HG03460 (cell line): ENCODE measurements around the gene GABBR2.
"Not testable (repeated sequence)": the region's sequence is repeated elsewhere in the genome, so short reads cannot be mapped to it uniquely, and the experiment has no call there.

Experiments
- ATAC-seq: cut with Tn5 transposase; IDR thresholded peaks from one replicate; pipeline ENCODE4 v1.9.1; 2021; ENCODE audit not compliant: unreplicated experiment

The GABBR2 gene

GRCh38 chr9:98488571-98489312 lies 220.0 kb downstream of the GABBR2 start:
- no peak for ATAC-seq

- no peak for ATAC-seq
Measured at GRCh38 chr9:98485706-98486105, 223.0 kb downstream of the GABBR2 start.

- ATAC-seq: no peak
Measured at GRCh38 chr9:98484162-98484561, 224.6 kb downstream of the GABBR2 start.

- no peak for ATAC-seq
Measured at GRCh38 chr9:98482226-98482625, 226.5 kb downstream of the GABBR2 start.

- ATAC-seq: no peak
Measured at GRCh38 chr9:98481676-98482075, 227.1 kb downstream of the GABBR2 start.

GRCh38 chr9:98479967-98480847 lies 228.5 kb downstream of the GABBR2 start:
- no peak for ATAC-seq

- ATAC-seq: no peak
Measured at GRCh38 chr9:98479449-98479848, 229.3 kb downstream of the GABBR2 start.

- ATAC-seq: no peak
Measured at GRCh38 chr9:98477884-98478283, 230.9 kb downstream of the GABBR2 start.

GRCh38 chr9:98472216-98472615 lies 236.5 kb downstream of the GABBR2 start:
- no peak for ATAC-seq

- ATAC-seq: no peak
Measured at GRCh38 chr9:98471185-98471584, 237.6 kb downstream of the GABBR2 start.

- no peak for ATAC-seq
Measured at GRCh38 chr9:98468567-98469239, 240.0 kb downstream of the GABBR2 start.

- no peak for ATAC-seq
Measured at GRCh38 chr9:98465799-98466198, 242.9 kb downstream of the GABBR2 start.

GRCh38 chr9:98464156-98464690 lies 244.5 kb downstream of the GABBR2 start:
- ATAC-seq: not testable (repeated sequence)

GRCh38 chr9:98462310-98462709 lies 246.4 kb downstream of the GABBR2 start:
- ATAC-seq: no peak

GRCh38 chr9:98460704-98461103 lies 248.0 kb downstream of the GABBR2 start:
- no peak for ATAC-seq

GRCh38 chr9:98457726-98458370 lies 250.9 kb downstream of the GABBR2 start:
- ATAC-seq: no peak

GRCh38 chr9:98456156-98456613 lies 252.6 kb downstream of the GABBR2 start:
- no peak for ATAC-seq

GRCh38 chr9:98455256-98456155 lies 253.2 kb downstream of the GABBR2 start:
- ATAC-seq: no peak

- ATAC-seq: no peak
Measured at GRCh38 chr9:98453589-98454311, 255.0 kb downstream of the GABBR2 start.
